Activated naive CD8-positive, alpha-beta T cell treated with anti-CD3 and anti-CD28 coated beads, Interleukin-2, amount 10 ng/mL, durations not matched to agents 7 days and 5 days (primary cell): Measurements from ENCODE around the gene MXD4. TPM values are rescaled to one million over a fixed set of nuclear protein-coding genes. Genes with fewer than 3 reads are reported as not detected.
"Not testable (repeated sequence)": the region's sequence is repeated elsewhere in the genome, so short reads cannot be mapped to it uniquely, and the experiment has no call there.

Experiments used
- ATAC-seq: fragments of 150-1000 bp; cut with Tn5 transposase; one replicate; pipeline ENCODE4 v1.10.0; 2021; ENCODE audit warnings: low read depth, moderate library complexity
- POLR2A ChIA-PET: fragments of 350-600 bp; sonication (Branson Sonifier 250); formaldehyde crosslinking; loops from one replicate; lab custom pipeline; 2021; ENCODE audit warnings: antibody characterized with exemption; lab: Charles Lee
- DNase-seq: peaks from one replicate; pipeline ENCODE4 v3.0.0; 2021
- H3K27ac Mint-ChIP-seq: one replicate; pipeline ENCODE4 v1.8.0; 2022; ENCODE audit warnings: mild to moderate bottlenecking, mixed read lengths
- H3K27me3 Mint-ChIP-seq: one replicate; pipeline ENCODE4 v1.8.0; 2022; ENCODE audit warnings: mild to moderate bottlenecking, moderate library complexity, mixed read lengths
- H3K36me3 Mint-ChIP-seq: one replicate; pipeline ENCODE4 v1.8.0; 2021; ENCODE audit warnings: mild to moderate bottlenecking, mixed read lengths
- H3K4me1 Mint-ChIP-seq: one replicate; pipeline ENCODE4 v1.8.0; 2021; ENCODE audit warnings: mixed read lengths
- H3K4me3 Mint-ChIP-seq: one replicate; pipeline ENCODE4 v1.8.0; 2022; ENCODE audit warnings: mild to moderate bottlenecking, moderate library complexity, mixed read lengths
- H3K9me3 Mint-ChIP-seq: one replicate; pipeline ENCODE4 v1.8.0; 2021; ENCODE audit warnings: mixed read lengths
- total RNA-seq, 2 experiments: library from RNA; stranded (reverse); gene quantifications; one replicate each; pipeline ENCODE4 v1.2.3, GENCODE V29; 2021

MXD4 gene
- total RNA-seq, 2 experiments from 2014 or later = 26.2 to 33.2 TPM

DNA sequence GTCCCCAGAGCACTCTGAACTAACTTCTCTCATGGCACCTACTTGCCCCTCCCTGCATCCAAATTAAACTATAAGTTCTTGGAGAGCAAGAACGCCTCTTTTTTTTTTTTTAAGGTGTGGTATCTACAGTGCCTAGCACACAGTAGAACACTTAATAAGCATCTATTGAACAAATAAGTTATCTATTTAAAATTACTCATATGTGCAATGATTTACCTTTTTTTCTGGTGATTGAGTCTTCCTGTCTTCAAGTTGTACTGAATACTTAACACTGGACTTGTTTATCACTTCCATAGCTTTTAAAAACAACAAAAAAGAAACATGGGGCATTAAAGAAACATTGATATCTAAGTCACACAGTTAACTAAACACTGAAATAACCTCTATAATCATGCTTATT, 49.1 kb downstream of the MXD4 start:
- peaks cover 3% of the 10 kb centered on the region for H3K27me3 Mint-ChIP-seq

DNA sequence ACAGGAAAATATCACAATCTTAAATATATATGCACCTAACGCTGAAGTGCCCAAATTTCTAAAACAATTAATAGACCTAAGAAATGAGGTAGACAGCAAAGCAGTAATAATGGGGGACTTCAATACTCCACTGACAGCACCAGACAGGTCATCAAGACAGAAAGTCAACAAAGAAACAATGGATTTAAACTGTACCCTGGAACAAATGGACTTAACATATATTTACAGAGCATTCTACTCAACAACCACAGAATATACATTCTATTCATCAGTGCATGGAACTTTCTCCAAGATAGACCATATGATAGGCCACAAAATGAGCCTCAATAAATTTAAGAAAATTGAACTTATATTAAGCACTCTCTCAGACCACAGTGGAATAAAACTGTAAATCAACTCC, 59.1 kb downstream of the MXD4 start:
- H3K4me3 Mint-ChIP-seq, POLR2A ChIA-PET, DNase-seq, H3K36me3 Mint-ChIP-seq, H3K27ac Mint-ChIP-seq, H3K4me1 Mint-ChIP-seq, H3K27me3 Mint-ChIP-seq, H3K9me3 Mint-ChIP-seq, ATAC-seq: not testable (repeated sequence)

More for the DNA sequence above, 49.1 kb downstream of the MXD4 start:
- H3K36me3 Mint-ChIP-seq = no peaks in the 10 kb centered on the region
- DNase-seq (no peak), ATAC-seq (no peak)
- no peak overlapping the region for H3K27ac Mint-ChIP-seq
- H3K9me3 Mint-ChIP-seq = no peaks in the 10 kb centered on the region
- no peak overlapping the region for H3K4me3 Mint-ChIP-seq
- H3K4me1 Mint-ChIP-seq = peaks cover 3% of the 10 kb centered on the region
- POLR2A ChIA-PET = no interaction called here

Other genes starting within 250 kb of the MXD4 start
- gene NAT8L, start 202.8 kb downstream of the MXD4 start, total RNA-seq = under 1 TPM in 1 of 2 experiments, not detected in 1; 0.14 TPM
- 10 to 100 TPM; 28.5 to 28.7 TPM for gene HAUS3, start 20.0 kb downstream of the MXD4 start, total RNA-seq
- gene POLN, start 20.0 kb downstream of the MXD4 start, total RNA-seq = 1 to 10 TPM; 2.4 to 3.2 TPM
- 10 to 100 TPM; 16.1 to 17.7 TPM for gene ZFYVE28, start 156.5 kb upstream of the MXD4 start, total RNA-seq
- gene CFAP99, start 156.8 kb upstream of the MXD4 start, total RNA-seq = under 1 TPM in 1 of 2 experiments, not detected in 1; 0.11 TPM
- gene RNF4, start 207.0 kb upstream of the MXD4 start, total RNA-seq = 100 to 1,000 TPM; 103 to 109 TPM